Activated CD8-positive, alpha-beta memory T cell treated with anti-CD3 and anti-CD28 coated beads for 48 hours (primary cell): ENCODE results near the gene SLC9A3.
"Not testable (repeated sequence)": the region's sequence is repeated elsewhere in the genome, so short reads cannot be mapped to it uniquely, and the experiment has no call there.

Experiments used
- DNase-seq, 3 experiments: peaks; one replicate each; pipeline ENCODE4 v3.0.0-alpha.2; 2020; ENCODE audit warnings: low read depth in 2 of 3, low spot score in 2 of 3

SLC9A3 gene

GRCh38 chr5:509611-510185, 14.6 kb downstream of the SLC9A3 start:
- no peak for DNase-seq

GRCh38 chr5:507986-508575, 16.2 kb downstream of the SLC9A3 start:
- not testable (repeated sequence) for DNase-seq

DNA sequence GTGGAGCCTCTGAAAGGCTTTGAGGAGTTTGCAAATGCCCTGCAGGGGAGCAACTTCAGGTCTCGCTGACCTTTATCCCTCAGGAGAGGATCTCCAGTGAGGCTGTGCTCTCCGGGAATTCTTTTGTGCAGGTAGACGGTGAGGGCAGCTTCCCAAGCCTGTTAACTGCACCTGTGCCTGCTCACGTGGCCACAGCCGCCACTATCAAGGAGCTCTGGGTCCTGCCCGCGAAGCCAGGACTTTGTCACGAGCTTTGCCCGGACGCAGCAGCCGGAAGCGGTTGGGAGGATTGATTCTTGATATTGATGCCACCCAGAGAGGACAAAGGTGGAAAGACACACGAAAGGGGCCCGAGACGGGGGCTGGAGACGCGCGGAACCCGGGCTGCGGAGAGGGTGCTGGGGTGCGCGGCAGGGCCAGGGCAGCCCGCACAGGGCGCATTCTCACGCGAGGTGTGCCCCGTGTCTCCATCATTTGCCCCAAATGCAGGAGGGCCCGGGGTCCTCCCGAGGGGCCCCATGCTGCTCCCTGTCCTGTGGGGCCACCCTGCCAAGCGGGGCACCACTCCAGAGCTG, 18.2 kb downstream of the SLC9A3 start:
- DNase-seq: no peak

- no peak for DNase-seq
Observed at GRCh38 chr5:504326-505154, 19.7 kb downstream of the SLC9A3 start.

- no peak for DNase-seq
Observed at GRCh38 chr5:502325-503079, 21.7 kb downstream of the SLC9A3 start.

- no peak for DNase-seq
Observed at GRCh38 chr5:501831-502184, 22.4 kb downstream of the SLC9A3 start.

DNA sequence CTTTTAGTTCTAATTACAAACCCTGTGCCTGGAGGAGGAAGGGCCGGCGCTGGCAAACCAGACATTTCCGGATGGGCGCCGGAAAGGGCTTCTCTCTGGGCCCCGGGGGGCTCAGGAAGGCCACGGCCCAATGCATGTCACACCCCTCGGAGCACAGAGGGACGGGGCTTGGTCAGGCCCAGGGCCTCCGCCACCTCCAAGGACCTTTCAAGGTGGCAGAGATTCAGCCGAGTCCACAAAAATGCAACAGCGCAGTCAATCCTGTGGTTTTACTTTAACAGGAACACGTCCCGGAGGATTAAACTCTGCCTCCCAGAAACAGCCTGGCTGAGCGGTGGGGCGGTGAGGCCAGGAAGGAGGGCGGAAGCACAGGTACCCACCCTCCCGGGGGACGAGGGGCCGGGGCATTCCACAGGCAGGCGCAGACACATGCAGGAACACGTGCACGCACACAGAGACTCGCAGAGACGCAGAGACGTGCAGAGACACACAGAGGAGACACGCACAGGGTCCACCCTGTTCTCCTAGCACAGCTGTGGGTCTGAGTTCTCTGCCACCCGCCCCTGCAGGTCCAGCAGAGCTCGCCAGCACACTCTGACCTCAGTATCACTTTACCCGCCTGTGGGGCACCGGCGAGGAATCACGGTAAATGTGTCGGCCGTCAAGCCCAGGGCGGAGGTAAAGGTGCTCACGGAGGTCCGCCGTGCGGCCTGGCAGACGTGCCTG, 23.0 kb downstream of the SLC9A3 start:
- DNase-seq: no peak

DNA sequence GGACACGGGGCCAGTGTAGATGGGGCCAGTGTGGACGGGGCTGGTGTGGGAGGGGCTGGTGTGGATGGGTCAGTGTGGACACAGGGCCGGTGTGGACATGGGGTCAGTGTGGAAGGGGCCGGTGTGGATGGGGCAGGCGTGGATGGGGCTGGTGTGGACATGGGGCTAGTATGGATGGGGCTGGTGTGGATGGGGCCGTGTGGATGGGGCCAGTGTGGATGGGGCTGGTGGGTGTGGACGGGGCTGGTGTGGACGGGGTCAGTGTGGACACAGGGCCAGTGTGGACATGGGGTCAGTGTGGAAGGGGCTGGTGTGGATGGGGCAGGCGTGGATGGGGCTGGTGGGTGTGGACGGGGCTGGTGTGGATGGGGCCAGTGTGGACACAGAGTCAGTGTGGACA, 23.8 kb downstream of the SLC9A3 start:
- DNase-seq: no peak

GRCh38 chr5:499233-500209, 24.7 kb downstream of the SLC9A3 start:
- DNase-seq: no peak

- DNase-seq: no peak
Observed at GRCh38 chr5:497871-498509, 26.3 kb downstream of the SLC9A3 start.

GRCh38 chr5:497090-497700, 27.1 kb downstream of the SLC9A3 start:
- DNase-seq: no peak

GRCh38 chr5:496028-496427, 28.2 kb downstream of the SLC9A3 start:
- no peak for DNase-seq

- no peak for DNase-seq
Observed at GRCh38 chr5:494667-495255, 29.5 kb downstream of the SLC9A3 start.

GRCh38 chr5:493758-494157, 30.5 kb downstream of the SLC9A3 start:
- DNase-seq: no peak

DNA sequence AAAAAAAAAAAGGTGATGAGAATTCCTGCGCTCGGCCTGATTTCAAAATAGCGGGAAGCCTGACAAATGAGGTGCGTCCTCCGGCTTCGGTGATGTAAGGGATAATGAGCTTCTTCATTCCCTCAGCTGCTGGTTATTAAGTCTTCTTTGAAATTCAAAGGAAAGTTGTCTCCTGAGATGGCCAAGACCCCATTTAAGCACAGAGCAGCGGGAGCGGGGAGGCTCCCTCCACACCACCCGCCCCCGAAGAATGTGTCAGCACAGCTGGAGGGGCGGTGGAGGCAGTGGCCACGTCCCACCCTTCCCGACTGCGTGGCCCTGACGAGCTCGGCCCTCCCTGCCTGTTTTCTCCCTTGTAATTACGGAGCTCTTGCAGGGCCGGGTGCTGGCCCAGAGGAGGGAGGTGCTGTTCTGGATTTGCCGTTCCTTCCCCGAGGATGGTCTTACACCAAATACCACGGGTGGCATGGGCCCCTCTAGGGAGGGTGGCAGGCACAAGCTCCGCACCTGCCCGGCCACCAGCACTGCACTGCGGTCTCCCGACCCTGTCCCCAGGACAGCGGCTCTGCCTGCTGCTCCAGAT, 31.0 kb downstream of the SLC9A3 start:
- DNase-seq: no peak

- no peak for DNase-seq
Observed at GRCh38 chr5:492314-492893, 31.8 kb downstream of the SLC9A3 start.

DNA sequence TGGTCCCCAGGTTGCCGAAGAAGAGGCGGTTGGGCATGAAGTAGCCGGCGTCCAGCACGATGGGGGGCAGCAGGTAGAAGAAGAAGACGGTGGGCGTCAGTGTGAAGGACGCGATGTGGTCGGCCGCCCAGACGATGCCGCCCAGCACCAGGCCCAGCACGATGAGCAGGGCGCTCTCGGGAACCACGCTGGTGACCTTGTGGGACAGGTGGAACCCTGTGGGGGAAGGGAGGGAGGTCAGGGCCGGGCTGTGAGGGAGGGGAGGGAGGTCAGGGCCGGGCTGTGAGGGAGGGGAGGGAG, 32.4 kb downstream of the SLC9A3 start:
- no peak for DNase-seq
